H1 (cell line): ENCODE results near the gene PDHX. TPM values are rescaled to one million over a fixed set of nuclear protein-coding genes. Genes with fewer than 3 reads are reported as not detected.

ENCODE experiments used
- CTCF ChIA-PET: fragments of 300-600 bp; sonication (Branson Sonifier 250); formaldehyde crosslinking; loops from one replicate; lab custom pipeline; 2021; ENCODE audit not compliant: partially characterized antibody; lab: Charles Lee
- POLR2A ChIA-PET: fragments of 300-600 bp; sonication (Branson Sonifier 250); formaldehyde crosslinking; loops from one replicate; lab custom pipeline; 2021; ENCODE audit warnings: inconsistent platforms; ENCODE audit not compliant: partially characterized antibody; lab: Charles Lee
- DNase-seq, 2 experiments: peaks; one replicate each; pipeline versions ENCODE4 v3.0.0 to v3.0.0-alpha.2; 2010 to 2022; ENCODE audit warnings: low spot score in 2 of 2, low read depth in 1 of 2, mixed read lengths in 1 of 2
- FAIRE-seq: peaks from 2 replicates; lab custom pipeline; 2011; peaks lifted over from hg19 to GRCh38; lab: Jason Lieb, UNC
- H2AFZ ChIP-seq: 2 replicates; pipeline ENCODE4 v1.8.1; 2012; ENCODE audit warnings: low read length, inconsistent platforms
- H2AK5ac ChIP-seq: 2 replicates; pipeline ENCODE4 v1.6.1; 2013; ENCODE audit warnings: low read depth, low read length
- H2BK120ac ChIP-seq: replicated peaks from 2 replicates; pipeline ENCODE3; 2013; ENCODE audit warnings: low read depth, low read length, inconsistent platforms
- H2BK12ac ChIP-seq: 2 replicates; pipeline ENCODE4 v1.6.1; 2013; ENCODE audit warnings: low read depth, low read length
- H2BK15ac ChIP-seq: 2 replicates; pipeline ENCODE4 v1.6.1; 2013; ENCODE audit warnings: low read length
- H2BK20ac ChIP-seq: 2 replicates; pipeline ENCODE4 v1.6.1; 2013; ENCODE audit warnings: low read length
- H2BK5ac ChIP-seq: 2 replicates; pipeline ENCODE4 v1.6.1; 2013; ENCODE audit warnings: low read depth, low read length
- H3K14ac ChIP-seq: 2 replicates; pipeline ENCODE4 v1.6.1; 2013; ENCODE audit warnings: inconsistent platforms; ENCODE audit not compliant: insufficient read length
- H3K18ac ChIP-seq: 2 replicates; pipeline ENCODE4 v1.6.1; 2013; ENCODE audit warnings: low read length; ENCODE audit errors: extremely low read depth
- H3K23ac ChIP-seq: 2 replicates; pipeline ENCODE4 v1.6.1; 2013; ENCODE audit warnings: inconsistent platforms; ENCODE audit not compliant: insufficient read length
- H3K23me2 ChIP-seq: 2 replicates; pipeline ENCODE4 v1.6.1; 2013; ENCODE audit warnings: low read depth, low read length
- H3K27ac ChIP-seq: 2 replicates; pipeline ENCODE4 v1.6.1; 2011; ENCODE audit warnings: low read depth, low read length, inconsistent platforms
- H3K27me3 ChIP-seq, 4 experiments: replicated peaks in 1 of 4; 1 replicate in 1 of 4; 2 replicates in 3 of 4; pipeline versions ENCODE4 v1.6.1 to v1.8.1; 2011 to 2013; ENCODE audit warnings: low read length in 3 of 4, mild to moderate bottlenecking in 3 of 4, inconsistent platforms in 2 of 4, mixed read lengths in 2 of 4, moderate library complexity in 1 of 4; ENCODE audit not compliant: control insufficient read depth in 3 of 4, insufficient read depth in 3 of 4; ENCODE audit errors: extremely low read depth in 1 of 4
- H3K36me3 ChIP-seq, 4 experiments: 2 replicates each; pipeline versions ENCODE4 v1.6.1 to v1.8.1; 2011 to 2013; ENCODE audit warnings: mild to moderate bottlenecking in 4 of 4, low read length in 3 of 4, moderate library complexity in 2 of 4, control low read depth in 1 of 4, inconsistent platforms in 1 of 4; ENCODE audit not compliant: insufficient read depth in 4 of 4, control insufficient read depth in 2 of 4
- H3K4ac ChIP-seq: replicated peaks from 2 replicates; pipeline ENCODE3; 2013; ENCODE audit warnings: low read length, low read depth, mixed read lengths, inconsistent platforms; ENCODE audit not compliant: insufficient read length
- H3K4me1 ChIP-seq, 4 experiments: replicated peaks in 1 of 4; 1 replicate in 1 of 4; 2 replicates in 3 of 4; pipeline versions ENCODE4 v1.6.1 to v1.8.1; 2011 to 2013; ENCODE audit warnings: low read length in 3 of 4, inconsistent platforms in 2 of 4, mixed read lengths in 1 of 4; ENCODE audit not compliant: insufficient read depth in 4 of 4, control insufficient read depth in 3 of 4
- H3K4me2 ChIP-seq, 2 experiments: 2 replicates each; pipeline versions ENCODE4 v1.6.1 to v1.8.1; 2011 to 2013; ENCODE audit warnings: low read depth in 2 of 2, low read length in 2 of 2, control low read depth in 1 of 2, inconsistent platforms in 1 of 2, mild to moderate bottlenecking in 1 of 2; ENCODE audit not compliant: insufficient read depth in 1 of 2
- H3K4me3 ChIP-seq, 4 experiments: fragments of 200-600, 300-600 bp in 1 of 4; sonication (generic), shearing (Covaris generic), sonication (Bioruptor Twin) in 1 of 4; 2 replicates each; pipeline versions ENCODE4 v1.5.1 to v1.8.1; 2011 to 2016; ENCODE audit warnings: low read length in 4 of 4, low read depth in 3 of 4, control low read depth in 2 of 4, inconsistent platforms in 2 of 4, mild to moderate bottlenecking in 2 of 4, mixed read lengths in 1 of 4, moderate library complexity in 1 of 4; ENCODE audit not compliant: insufficient read depth in 2 of 4; ENCODE audit errors: extremely low read depth in 1 of 4
- H3K56ac ChIP-seq: replicated peaks from 2 replicates; pipeline ENCODE3; 2013; ENCODE audit warnings: low read depth, mild to moderate bottlenecking, mixed read lengths, low read length, inconsistent platforms; ENCODE audit not compliant: insufficient read length
- H3K79me1 ChIP-seq: 2 replicates; pipeline ENCODE4 v1.6.1; 2013; ENCODE audit warnings: low read depth, low read length, control low read depth
- H3K79me2 ChIP-seq, 2 experiments: 2 replicates each; pipeline versions ENCODE4 v1.6.1 to v1.8.1; 2012 to 2013; ENCODE audit warnings: low read length in 2 of 2, mild to moderate bottlenecking in 2 of 2, inconsistent platforms in 1 of 2; ENCODE audit not compliant: insufficient read depth in 2 of 2, control insufficient read depth in 1 of 2
- H3K9ac ChIP-seq, 4 experiments: replicated peaks in 1 of 4; 1 replicate in 1 of 4; 2 replicates in 3 of 4; pipeline versions ENCODE4 v1.6.1 to v1.8.1; 2011 to 2013; ENCODE audit warnings: low read depth in 3 of 4, low read length in 3 of 4, control low read depth in 2 of 4, mild to moderate bottlenecking in 2 of 4, moderate library complexity in 2 of 4, inconsistent platforms in 1 of 4; ENCODE audit errors: extremely low read depth in 1 of 4
- H3K9me3 ChIP-seq, 2 experiments: 2 replicates each; pipeline versions ENCODE4 v1.6.1 to v1.8.1; 2012 to 2013; ENCODE audit warnings: mild to moderate bottlenecking in 2 of 2, moderate library complexity in 2 of 2, control low read depth in 1 of 2, inconsistent platforms in 1 of 2, low read depth in 1 of 2, low read length in 1 of 2, mixed read lengths in 1 of 2; ENCODE audit not compliant: insufficient read depth in 2 of 2
- H4K20me1 ChIP-seq, 2 experiments: replicated peaks in 1 of 2; 2 replicates each; pipeline versions ENCODE3 to v1.8.1; 2011 to 2013; ENCODE audit warnings: inconsistent platforms in 2 of 2, low read length in 2 of 2, mild to moderate bottlenecking in 1 of 2; ENCODE audit not compliant: insufficient read depth in 2 of 2, control insufficient read depth in 1 of 2
- H4K5ac ChIP-seq: 2 replicates; pipeline ENCODE4 v1.6.1; 2013; ENCODE audit warnings: low read length, low read depth, mixed read lengths, inconsistent platforms; ENCODE audit not compliant: insufficient read length
- H4K8ac ChIP-seq: 2 replicates; pipeline ENCODE4 v1.8.0; 2013; ENCODE audit warnings: mild to moderate bottlenecking, moderate library complexity, low read length, inconsistent platforms; ENCODE audit not compliant: insufficient read depth; ENCODE audit errors: extremely low read depth
- H4K91ac ChIP-seq: replicated peaks from 2 replicates; pipeline ENCODE3; 2013; ENCODE audit warnings: low read length, mixed read lengths, inconsistent platforms; ENCODE audit not compliant: insufficient read length
- ATF3 ChIP-seq: IDR thresholded peaks from 2 replicates; pipeline ENCODE4 v1.6.1; 2011; ENCODE audit warnings: low read depth, mild to moderate bottlenecking, low read length; ENCODE audit not compliant: insufficient read depth
- CHD2 ChIP-seq: IDR thresholded peaks from 2 replicates; pipeline ENCODE4 v1.6.1; 2012; ENCODE audit warnings: low read length, improper control_type of control experiment
- CREB1 ChIP-seq: IDR thresholded peaks from 2 replicates; pipeline ENCODE4 v1.6.1; 2012; ENCODE audit warnings: inconsistent platforms
- CTCF ChIP-seq, 3 experiments: IDR thresholded peaks; 1 replicate in 2 of 3; 2 replicates in 1 of 3; pipeline versions ENCODE4 v1.5.1 to v1.6.1; 2011; ENCODE audit warnings: low read length in 3 of 3, mild to moderate bottlenecking in 3 of 3, inconsistent platforms in 2 of 3, low read depth in 1 of 3, moderate library complexity in 1 of 3; ENCODE audit not compliant: insufficient read depth in 1 of 3; ENCODE audit errors: control extremely low read depth in 1 of 3
- E2F6 ChIP-seq: IDR thresholded peaks from 2 replicates; pipeline ENCODE4 v1.6.1; 2012; ENCODE audit warnings: inconsistent platforms
- RAD21 ChIP-seq, 2 experiments: IDR thresholded peaks in 1 of 2; conservative IDR thresholded peaks in 1 of 2; 2 replicates each; pipeline ENCODE4 v1.6.1; 2011; ENCODE audit warnings: low read depth in 2 of 2, low read length in 2 of 2, improper control_type of control experiment in 1 of 2, inconsistent platforms in 1 of 2, mild to moderate bottlenecking in 1 of 2, moderate library complexity in 1 of 2
- RBBP5 ChIP-seq: IDR thresholded peaks from 2 replicates; pipeline ENCODE4 v1.7.1; 2012; ENCODE audit warnings: low read depth, mild to moderate bottlenecking, inconsistent platforms, low read length, moderate library complexity, borderline replicate concordance
- SIN3A ChIP-seq, 2 experiments: IDR thresholded peaks in 1 of 2; conservative IDR thresholded peaks in 1 of 2; 2 replicates each; pipeline ENCODE4 v1.6.1; 2011 to 2012; ENCODE audit warnings: low read length in 2 of 2, improper control_type of control experiment in 1 of 2, low read depth in 1 of 2, mild to moderate bottlenecking in 1 of 2
- WGBS, 2 experiments: shearing (Covaris generic) in 1 of 2; methylation state at CpG; one replicate each; pipeline versions ENCODE4 v1.1.6 to v1.1.7; 2013 to 2015; ENCODE audit warnings: low lambda C conversion rate in 2 of 2, mixed read lengths in 2 of 2, inconsistent platforms in 1 of 2, low coverage in 1 of 2, missing lambda C conversion rate in 1 of 2; ENCODE audit not compliant: insufficient replicate concordance in 2 of 2, insufficient coverage in 1 of 2, insufficient read length in 1 of 2; ENCODE audit errors: extremely low coverage in 1 of 2, missing lambda C conversion rate in 1 of 2; 5-methylcytosine and 5-hydroxymethylcytosine counted together
- polyA plus RNA-seq, 7 experiments: library from polyadenylated mRNA; depleted of rRNA in 3 of 7; stranded (reverse) in 5 of 7; unstranded in 2 of 7; fragments of >200 nt in 5 of 7; fragments of 200-250 nt in 2 of 7; gene quantifications; 1 replicate in 5 of 7; 2 replicates in 1 of 7; 4 replicates in 1 of 7; pipeline versions ENCODE4 v1.2.1 to v1.2.3, GENCODE V29; 2011 to 2013; ENCODE audit warnings: missing spikeins in 2 of 7, mixed read lengths in 2 of 7
- total RNA-seq: library from RNA; stranded (reverse); fragmentation: NEBNext Ultra II Directional; extraction: Animal tissue kit (Norgen Biotek cat#: 25700); gene quantifications from 2 replicates; pipeline ENCODE4 v1.2.1, GENCODE V29; 2021

The PDHX gene
- total and polyA plus RNA-seq, 2 of the 8 experiments (the other 6 are each of a cell fraction or from before 2014, with no cell fraction given), result 12.4 to 51.9 TPM

- DNase-seq, result no peak
- H2BK15ac ChIP-seq, result no peak overlapping the region
- H3K27ac ChIP-seq, result no peak overlapping the region
- no peak overlapping the region for H3K56ac ChIP-seq
- H3K23me2 ChIP-seq, result no peaks in the 10 kb centered on the region
- no peaks in the 10 kb centered on the region for H3K79me1 ChIP-seq
- CTCF ChIA-PET, result interaction anchor here (0.9 to 2.1 kb wide), 8 partner anchors 11 to 382 kb away, joined by 3 to 9 read pairs (median 4); no protein-coding TSS in a partner anchor
- H3K27me3 ChIP-seq, result peaks cover 0 to 2% (median 0%) of the 10 kb centered on the region in 4 experiments; a peak in 1 of 7 replicates
- H3K4ac ChIP-seq, result no peak overlapping the region
- H4K91ac ChIP-seq, result no peak overlapping the region
- H2BK120ac ChIP-seq, result no peak overlapping the region
- no peak overlapping the region for H3K14ac ChIP-seq
- H3K4me1 ChIP-seq, result no peaks in the 10 kb centered on the region; a peak in 2 of 7 replicates
- H2AFZ ChIP-seq, result no peak overlapping the region
- H2BK5ac ChIP-seq, result no peak overlapping the region
- H3K9ac ChIP-seq, result no peak overlapping the region
- H4K8ac ChIP-seq, result no peak overlapping the region
- H4K5ac ChIP-seq, result no peak overlapping the region
- no peaks in the 10 kb centered on the region for H3K9me3 ChIP-seq
- no peak overlapping the region for H3K4me3 ChIP-seq
- H3K18ac ChIP-seq, result no peak overlapping the region
- H2BK20ac ChIP-seq, result no peak overlapping the region
- no peak overlapping the region for H2AK5ac ChIP-seq
- H4K20me1 ChIP-seq, result no peaks in the 10 kb centered on the region
- TF ChIP-seq ATF3, result no peak
- 0 out of 4 replicates have a peak, but pooled peaks of 1 of the 3 experiments have one; percentile 13 for TF ChIP-seq CTCF (IDR thresholded peaks at IDR 0.05; ENCODE audit: control extremely low read depth in 1 of 3, insufficient read depth in 1 of 3, low read depth in 1 of 3, low read length in 3 of 3)
- TF ChIP-seq CHD2, result no peak
- peak in 1 of 2 experiments; percentile 32; a peak in 1 of 4 replicates for TF ChIP-seq RAD21 (IDR thresholded peaks at IDR 0.05 in 1 of 2, conservative IDR thresholded peaks at IDR 0.05 in 1 of 2; ENCODE audit: low read depth in 2 of 2, low read length in 2 of 2)
- no peak for TF ChIP-seq SIN3A (conservative IDR thresholded peaks at IDR 0.05 in 1 of 2, IDR thresholded peaks at IDR 0.05 in 1 of 2; ENCODE audit: low read depth in 1 of 2, low read length in 2 of 2)
- no peak for TF ChIP-seq CREB1
- TF ChIP-seq RBBP5, result no peak
- TF ChIP-seq E2F6, result no peak
- TF ChIP-seq, all 59 proteins: peak for 2
- Histone ChIP-seq H3K23ac (no peak overlapping the region), H3K79me2 (no peaks in the 10 kb centered on the region), H3K4me2 (no peak overlapping the region), H2BK12ac (no peak overlapping the region), H3K36me3 (no peaks in the 10 kb centered on the region)
- FAIRE-seq, result no peak
- POLR2A ChIA-PET, result interaction anchor here (0.9 kb wide), 1 partner anchor 12 kb away, joined by 3 read pairs; no protein-coding TSS in a partner anchor
- WGBS, 2 experiments, result 71% methylated on average over 5 of the region's 5 CpGs; no CpG with 5 or more reads in 1 of the 2 experiments
These were observed 94.2 kb downstream of the PDHX start for GRCh38 chr11:35010654-35011053.
